GM12873 (cell line): ENCODE results near the gene PSMD12.

Experiments used
- TF ChIP-seq, protein P1 (sequence below): IDR thresholded peaks from 2 replicates; pipeline ENCODE4 v1.5.1; 2012; ENCODE audit warnings: low read depth, mild to moderate bottlenecking, moderate library complexity, low read length, control low read depth; ENCODE audit not compliant: insufficient read depth; ENCODE audit errors: missing control alignments

PSMD12 gene

DNA sequence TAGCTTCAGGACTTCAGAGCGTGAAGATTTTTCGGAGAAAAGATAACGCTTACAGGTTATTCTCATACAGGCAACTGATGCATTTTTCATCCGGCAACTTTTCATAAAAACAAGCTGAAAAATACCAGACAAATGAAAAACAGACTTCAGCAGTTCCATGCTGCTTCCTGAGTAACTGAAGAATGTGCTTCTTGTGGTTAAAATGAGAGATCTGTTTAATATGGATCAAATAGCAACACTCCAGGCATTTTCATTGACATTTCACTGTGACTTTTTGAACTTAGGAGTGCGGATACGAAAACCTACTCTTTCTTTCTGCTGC, 10.0 kb upstream of the PSMD12 start:
- TF ChIP-seq, protein P1, sequence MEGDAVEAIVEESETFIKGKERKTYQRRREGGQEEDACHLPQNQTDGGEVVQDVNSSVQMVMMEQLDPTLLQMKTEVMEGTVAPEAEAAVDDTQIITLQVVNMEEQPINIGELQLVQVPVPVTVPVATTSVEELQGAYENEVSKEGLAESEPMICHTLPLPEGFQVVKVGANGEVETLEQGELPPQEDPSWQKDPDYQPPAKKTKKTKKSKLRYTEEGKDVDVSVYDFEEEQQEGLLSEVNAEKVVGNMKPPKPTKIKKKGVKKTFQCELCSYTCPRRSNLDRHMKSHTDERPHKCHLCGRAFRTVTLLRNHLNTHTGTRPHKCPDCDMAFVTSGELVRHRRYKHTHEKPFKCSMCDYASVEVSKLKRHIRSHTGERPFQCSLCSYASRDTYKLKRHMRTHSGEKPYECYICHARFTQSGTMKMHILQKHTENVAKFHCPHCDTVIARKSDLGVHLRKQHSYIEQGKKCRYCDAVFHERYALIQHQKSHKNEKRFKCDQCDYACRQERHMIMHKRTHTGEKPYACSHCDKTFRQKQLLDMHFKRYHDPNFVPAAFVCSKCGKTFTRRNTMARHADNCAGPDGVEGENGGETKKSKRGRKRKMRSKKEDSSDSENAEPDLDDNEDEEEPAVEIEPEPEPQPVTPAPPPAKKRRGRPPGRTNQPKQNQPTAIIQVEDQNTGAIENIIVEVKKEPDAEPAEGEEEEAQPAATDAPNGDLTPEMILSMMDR: no peak

GRCh38 chr17:67375716-67376115, 9.3 kb upstream of the PSMD12 start:
- TF ChIP-seq, protein P1: no peak

- TF ChIP-seq, protein P1: no peak
These were observed 8.7 kb upstream of the PSMD12 start for GRCh38 chr17:67375054-67375427.

- TF ChIP-seq, protein P1: peak; percentile 90
These were observed 8.1 kb upstream of the PSMD12 start for GRCh38 chr17:67374329-67375053.

DNA sequence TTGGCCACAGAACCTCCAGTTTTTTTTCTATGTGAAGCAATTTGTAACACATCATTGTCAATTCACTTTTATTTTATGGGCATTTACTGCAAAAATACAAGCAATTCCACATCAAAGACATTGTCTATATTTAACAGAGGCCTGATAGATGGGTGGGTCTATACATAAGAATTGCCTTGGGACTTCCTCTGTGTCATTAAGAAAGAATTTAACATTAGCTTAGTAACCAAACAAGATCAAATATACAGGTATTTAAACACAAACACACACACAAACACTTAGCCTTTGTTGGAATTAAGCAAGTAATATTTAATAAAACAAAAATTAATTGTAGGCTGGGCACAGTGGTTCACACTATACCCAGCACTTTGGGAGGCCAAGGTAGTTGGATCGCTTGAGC, 6.4 kb upstream of the PSMD12 start:
- TF ChIP-seq, protein P1: no peak

GRCh38 chr17:67369676-67370075, 3.3 kb upstream of the PSMD12 start:
- TF ChIP-seq, protein P1: no peak

DNA sequence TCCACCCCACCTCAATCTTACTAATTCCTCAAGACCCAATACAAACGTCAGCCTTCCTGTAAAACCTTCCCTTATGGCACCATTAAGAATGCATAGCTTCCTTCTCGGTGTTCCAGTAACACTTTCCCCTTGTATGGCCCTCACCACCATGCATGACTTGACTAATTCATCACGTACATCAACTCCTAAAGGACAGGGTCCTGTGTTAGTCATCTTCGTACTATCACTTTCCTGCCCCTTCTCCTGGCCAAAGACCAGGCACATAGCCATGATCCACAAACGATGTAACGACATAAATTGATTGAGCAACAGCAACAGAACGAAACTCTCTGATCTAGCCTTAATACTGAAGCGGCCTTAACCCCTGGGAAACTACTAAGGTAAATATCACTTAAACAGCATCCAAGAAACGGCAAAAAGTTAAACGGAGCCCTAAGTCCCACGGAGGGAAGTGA, 612 bp downstream of the PSMD12 start:
- TF ChIP-seq, protein P1: no peak
